ENCODE results near the gene ATP6V1B1.

Gene ATP6V1B1

GRCh38 chr2:70893186-70893585 is 42.5 kb upstream of the ATP6V1B1 start:
- no peak for TF ChIP-seq CTCF (IDR thresholded peaks at IDR 0.05; ENCODE audit: insufficient read depth, low read length, poor library complexity, severe bottlenecking)
- DNase-seq (ENCODE audit: extremely low read depth, insufficient read length) = no peak
- Histone ChIP-seq H3K36me3 (ENCODE audit: control insufficient read depth, insufficient read depth, low read length) (no peaks in the 10 kb centered on the region), H3K4me3 (replicated peaks; ENCODE audit: low read depth, low read length) (no peak overlapping the region), H3K27me3 (replicated peaks; ENCODE audit: control insufficient read depth, insufficient read depth, low read length) (peaks cover 8% of the 10 kb centered on the region)

- no peaks in the 10 kb centered on the region for H3K36me3 ChIP-seq (ENCODE audit: control insufficient read depth, insufficient read depth, low read length)
- H3K4me3 ChIP-seq (replicated peaks; ENCODE audit: low read depth, low read length) = no peak overlapping the region
- DNase-seq (ENCODE audit: extremely low read depth, insufficient read length) = no peak
- H3K27me3 ChIP-seq (replicated peaks; ENCODE audit: control insufficient read depth, insufficient read depth, low read length) = peaks cover 18% of the 10 kb centered on the region
- no peak for TF ChIP-seq CTCF (IDR thresholded peaks at IDR 0.05; ENCODE audit: insufficient read depth, low read length, poor library complexity, severe bottlenecking)
Measured at GRCh38 chr2:70894765-70895164, 40.9 kb upstream of the ATP6V1B1 start.

- Histone ChIP-seq H3K36me3 (ENCODE audit: control insufficient read depth, insufficient read depth, low read length) (no peaks in the 10 kb centered on the region), H3K27me3 (replicated peaks; ENCODE audit: control insufficient read depth, insufficient read depth, low read length) (peaks cover 18% of the 10 kb centered on the region), H3K4me3 (replicated peaks; ENCODE audit: low read depth, low read length) (no peak overlapping the region)
- no peak for TF ChIP-seq CTCF (IDR thresholded peaks at IDR 0.05; ENCODE audit: insufficient read depth, low read length, poor library complexity, severe bottlenecking)
- no peak for DNase-seq (ENCODE audit: extremely low read depth, insufficient read length)
Measured at GRCh38 chr2:70895249-70895648, 40.5 kb upstream of the ATP6V1B1 start.

- Histone ChIP-seq H3K27me3 (replicated peaks; ENCODE audit: control insufficient read depth, insufficient read depth, low read length) (peaks cover 16% of the 10 kb centered on the region), H3K36me3 (ENCODE audit: control insufficient read depth, insufficient read depth, low read length) (no peaks in the 10 kb centered on the region), H3K4me3 (replicated peaks; ENCODE audit: low read depth, low read length) (no peak overlapping the region)
- no peak for TF ChIP-seq CTCF (IDR thresholded peaks at IDR 0.05; ENCODE audit: insufficient read depth, low read length, poor library complexity, severe bottlenecking)
- no peak for DNase-seq (ENCODE audit: extremely low read depth, insufficient read length)
Measured at GRCh38 chr2:70895998-70896764, 39.5 kb upstream of the ATP6V1B1 start.

GRCh38 chr2:70896765-70897202 is 38.9 kb upstream of the ATP6V1B1 start:
- H3K36me3 ChIP-seq (ENCODE audit: control insufficient read depth, insufficient read depth, low read length) = no peaks in the 10 kb centered on the region
- no peak for TF ChIP-seq CTCF (IDR thresholded peaks at IDR 0.05; ENCODE audit: insufficient read depth, low read length, poor library complexity, severe bottlenecking)
- DNase-seq (ENCODE audit: extremely low read depth, insufficient read length) = no peak
- H3K27me3 ChIP-seq (replicated peaks; ENCODE audit: control insufficient read depth, insufficient read depth, low read length) = peaks cover 16% of the 10 kb centered on the region
- no peak overlapping the region for H3K4me3 ChIP-seq (replicated peaks; ENCODE audit: low read depth, low read length)
